GM12891 (cell line): ENCODE measurements around the gene ZNF444.

Experiments
- PAX5 ChIP-seq: IDR thresholded peaks from 2 replicates; pipeline ENCODE4 v1.6.1; 2011; ENCODE audit warnings: low read length, moderate library complexity, mild to moderate bottlenecking; ENCODE audit not compliant: insufficient read depth, severe bottlenecking
- POLR2A ChIP-seq: IDR thresholded peaks from 2 replicates; pipeline ENCODE4 v1.6.1; 2011; ENCODE audit warnings: low read depth, low read length, control low read depth
- POLR2AphosphoS5 ChIP-seq: IDR thresholded peaks from 2 replicates; pipeline ENCODE4 v1.6.1; 2011; ENCODE audit warnings: low read depth, low read length, control low read depth
- TAF1 ChIP-seq: IDR thresholded peaks from 2 replicates; pipeline ENCODE4 v1.6.1; 2011; ENCODE audit warnings: low read depth, low read length, control low read depth

GRCh38 chr19:56118666-56119581 is 22.2 kb upstream of the ZNF444 start:
- TF ChIP-seq POLR2A, result no peak
- TF ChIP-seq TAF1, result no peak
- no peak for TF ChIP-seq POLR2AphosphoS5
- TF ChIP-seq PAX5, result no peak
